NCI-H748 (cell line): ENCODE results near the gene LRRC8E.
A peak's percentile ranks its signal among the peaks of the same experiment; 100 is the strongest.
"Not testable (repeated sequence)": the region's sequence is repeated elsewhere in the genome, so short reads cannot be mapped to it uniquely, and the experiment has no call there.

Experiments used
- DNase-seq: peaks from one replicate; lab custom pipeline; 2025; ENCODE audit not compliant: unreplicated experiment; lab: John Stamatoyannopoulos, UW

LRRC8E gene

DNA sequence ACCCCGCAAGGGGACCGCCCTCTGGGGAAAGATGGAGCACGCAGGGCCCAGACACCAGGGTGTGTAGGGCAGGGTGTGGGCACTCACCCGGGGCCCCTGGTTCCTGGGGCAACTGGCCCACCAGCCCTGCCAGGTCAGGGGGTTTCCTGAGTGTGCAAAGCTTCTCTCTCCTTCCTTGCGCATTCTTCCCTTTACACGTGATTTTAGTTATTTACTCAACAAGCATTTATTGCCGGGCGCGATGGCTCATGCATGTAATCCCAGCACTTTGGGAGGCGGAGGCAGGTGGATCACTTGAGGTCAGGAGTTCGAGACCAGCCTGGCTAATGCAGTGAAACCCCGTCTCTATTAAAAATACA is 34.6 kb upstream of the LRRC8E start:
- DNase-seq: peak; percentile 18

DNA sequence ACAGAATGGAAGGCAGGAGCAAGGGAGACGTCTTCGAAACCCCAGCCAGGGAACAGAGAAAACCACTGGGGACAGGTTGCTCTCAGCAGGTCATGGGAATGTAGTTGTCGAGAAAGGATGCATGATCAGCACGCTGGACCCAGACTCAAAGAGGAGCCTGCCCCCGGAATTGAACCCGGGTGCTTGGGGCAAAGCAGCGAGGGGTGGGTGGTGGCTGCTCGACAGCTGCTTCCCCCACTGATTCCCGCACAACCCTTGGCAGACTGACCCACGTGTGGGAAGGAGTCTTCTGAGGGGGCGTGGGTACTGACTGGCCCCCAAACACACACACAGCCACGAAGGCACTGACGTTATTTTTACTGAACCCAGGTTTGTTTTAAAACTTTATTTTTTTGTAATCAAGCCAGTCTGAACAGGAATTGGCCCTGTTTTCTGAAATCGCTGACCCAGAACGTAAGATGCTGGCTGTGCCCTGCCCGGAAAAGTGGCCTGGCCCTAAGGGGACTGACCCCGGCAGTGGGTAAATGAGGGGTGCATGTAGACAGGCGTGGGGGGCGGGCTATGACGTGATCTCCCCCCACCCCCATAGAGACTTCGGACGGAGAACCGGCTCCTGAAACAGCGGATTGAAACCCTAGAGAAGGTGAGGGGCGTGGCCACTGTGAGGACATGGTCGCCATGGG is 32.7 kb upstream of the LRRC8E start:
- DNase-seq: no peak

DNA sequence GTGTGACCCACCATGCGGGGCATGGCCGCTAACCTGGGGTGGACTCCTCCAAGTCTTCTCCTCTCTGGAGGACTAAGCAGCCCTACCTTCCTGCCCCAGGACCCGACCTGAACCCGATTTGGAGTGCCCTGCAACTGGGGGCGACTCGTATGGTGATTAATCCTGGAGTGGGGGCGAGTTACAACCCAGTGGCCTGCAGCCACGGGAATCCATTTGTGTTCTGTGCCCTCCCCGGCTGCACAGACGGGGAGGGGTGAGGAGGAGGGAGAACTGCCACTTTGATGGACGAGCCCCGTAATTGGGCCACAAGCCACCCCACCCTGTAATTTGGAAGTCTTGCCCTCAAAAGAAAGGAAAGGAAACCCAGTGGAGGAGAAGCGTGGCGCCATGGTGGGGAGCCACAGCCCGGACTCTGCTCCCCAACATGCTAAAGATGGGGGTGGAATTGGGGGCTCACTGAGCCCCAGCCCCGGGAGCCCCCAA is 32.2 kb upstream of the LRRC8E start:
- DNase-seq: no peak

DNA sequence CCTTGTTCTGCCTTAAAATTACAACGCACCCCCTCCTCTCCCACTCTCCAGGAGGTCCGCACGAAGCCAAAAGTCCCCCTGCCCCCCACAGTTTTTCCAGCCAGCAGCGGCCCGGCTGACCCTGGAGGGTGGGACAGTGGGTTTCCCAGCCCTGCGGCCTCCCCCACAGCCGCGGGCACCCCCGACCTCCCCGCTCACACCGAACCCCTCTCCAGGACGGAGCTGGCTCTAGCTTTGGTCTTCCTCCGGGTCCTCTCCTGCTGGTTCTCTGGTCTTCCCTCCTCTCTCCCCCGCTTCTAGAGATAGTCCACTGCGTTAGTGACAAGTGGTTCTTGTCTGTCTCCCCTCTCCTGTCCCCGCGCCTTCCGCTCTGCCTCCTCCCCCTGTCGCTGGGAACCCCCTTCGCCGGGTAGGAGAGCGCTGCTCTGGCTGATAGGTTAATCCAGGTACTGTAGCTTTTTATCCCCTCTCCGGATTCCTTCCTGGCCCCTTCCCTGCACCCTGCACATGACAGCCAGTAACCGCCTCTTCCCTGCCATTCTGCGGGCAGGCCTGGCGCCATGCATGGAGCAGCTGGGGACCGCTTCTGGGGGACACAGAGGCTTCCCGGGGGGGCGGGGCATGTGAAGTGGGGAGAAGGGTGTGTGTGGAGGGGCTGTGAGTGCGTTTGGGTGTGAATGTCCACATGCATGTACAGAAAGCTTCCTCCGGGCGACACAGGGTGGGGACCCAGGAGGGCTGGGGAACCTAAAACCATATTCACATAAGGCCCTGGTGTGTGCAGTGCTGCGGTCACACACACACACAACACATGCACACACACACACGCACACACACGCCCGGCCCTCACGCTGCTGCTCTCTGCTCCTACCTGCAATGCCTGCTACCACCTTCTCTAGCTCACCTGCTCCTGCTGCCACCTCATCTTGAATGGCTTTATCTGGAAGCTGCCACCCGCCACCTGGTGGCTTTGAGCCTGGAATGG is 31.3 kb upstream of the LRRC8E start:
- DNase-seq: no peak

DNA sequence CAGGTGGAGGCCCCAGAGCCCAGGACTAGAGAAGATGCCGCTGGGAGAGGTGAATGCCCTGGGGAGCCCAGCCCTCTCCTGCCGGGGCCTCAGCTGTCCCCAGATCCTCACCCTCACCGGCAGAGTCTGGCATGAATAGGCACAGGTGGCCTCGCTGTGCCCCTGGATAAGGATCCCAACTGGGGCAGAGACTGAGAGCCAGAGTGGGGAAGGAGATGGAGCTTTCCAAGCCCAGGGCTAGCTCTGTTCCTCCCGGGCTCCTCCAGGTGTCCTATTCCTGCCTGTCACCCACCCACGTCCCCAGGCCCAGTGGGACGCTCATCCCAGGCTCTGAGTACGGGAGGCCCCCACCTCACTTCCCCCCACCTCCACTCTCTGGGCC is 30.6 kb upstream of the LRRC8E start:
- DNase-seq: no peak

DNA sequence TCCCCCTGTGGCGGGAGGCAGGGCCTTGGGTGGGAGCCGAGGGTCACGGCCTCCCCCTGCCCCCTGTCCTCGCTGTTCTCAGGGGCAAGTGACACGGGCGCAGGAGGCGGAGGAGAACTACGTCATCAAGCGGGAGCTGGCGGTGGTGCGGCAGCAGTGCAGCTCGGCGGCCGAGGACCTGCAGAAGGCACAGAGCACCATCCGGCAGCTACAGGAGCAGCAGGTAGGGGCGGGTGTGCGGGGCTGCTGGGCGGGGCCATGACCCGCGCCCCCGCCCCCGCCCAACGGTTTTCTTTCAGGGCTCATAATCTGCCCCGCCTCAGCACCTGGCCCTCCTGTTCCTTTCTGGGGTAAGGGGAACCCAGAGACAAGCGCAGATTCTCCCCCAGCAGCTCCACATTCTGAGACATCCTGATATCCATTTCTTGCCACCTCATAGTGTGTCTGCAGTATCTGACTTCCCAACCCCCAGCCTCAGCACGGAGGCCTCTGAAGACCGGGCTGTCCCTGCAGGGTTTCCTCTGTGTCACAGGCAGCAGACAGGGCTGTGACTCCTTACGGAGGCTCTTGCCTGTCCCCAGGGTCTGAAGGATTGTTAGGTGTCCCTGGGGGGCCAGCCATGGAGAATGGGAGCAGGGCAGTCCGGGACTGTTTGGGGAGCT is 30.1 kb upstream of the LRRC8E start:
- no peak for DNase-seq

DNA sequence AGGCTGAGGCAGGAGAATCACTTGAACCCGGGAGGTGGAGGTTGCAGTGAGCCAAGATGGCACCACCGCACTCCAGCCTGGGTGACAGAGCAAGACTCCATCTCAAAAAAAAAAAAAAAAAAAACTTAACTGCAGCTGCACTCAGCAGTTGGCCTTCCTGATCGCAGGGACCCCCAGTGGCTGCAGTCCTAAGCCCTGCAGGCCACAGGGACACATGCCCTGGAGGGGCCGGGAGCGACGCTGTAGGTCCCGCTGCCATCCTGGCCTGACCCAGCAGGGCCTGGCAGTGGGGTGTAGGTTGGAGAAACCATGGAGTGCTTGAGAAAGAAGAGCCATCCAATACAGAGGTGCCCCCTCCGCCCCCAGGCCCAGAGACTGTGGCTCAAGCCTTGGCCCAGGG is 29.2 kb upstream of the LRRC8E start:
- not testable (repeated sequence) for DNase-seq

DNA sequence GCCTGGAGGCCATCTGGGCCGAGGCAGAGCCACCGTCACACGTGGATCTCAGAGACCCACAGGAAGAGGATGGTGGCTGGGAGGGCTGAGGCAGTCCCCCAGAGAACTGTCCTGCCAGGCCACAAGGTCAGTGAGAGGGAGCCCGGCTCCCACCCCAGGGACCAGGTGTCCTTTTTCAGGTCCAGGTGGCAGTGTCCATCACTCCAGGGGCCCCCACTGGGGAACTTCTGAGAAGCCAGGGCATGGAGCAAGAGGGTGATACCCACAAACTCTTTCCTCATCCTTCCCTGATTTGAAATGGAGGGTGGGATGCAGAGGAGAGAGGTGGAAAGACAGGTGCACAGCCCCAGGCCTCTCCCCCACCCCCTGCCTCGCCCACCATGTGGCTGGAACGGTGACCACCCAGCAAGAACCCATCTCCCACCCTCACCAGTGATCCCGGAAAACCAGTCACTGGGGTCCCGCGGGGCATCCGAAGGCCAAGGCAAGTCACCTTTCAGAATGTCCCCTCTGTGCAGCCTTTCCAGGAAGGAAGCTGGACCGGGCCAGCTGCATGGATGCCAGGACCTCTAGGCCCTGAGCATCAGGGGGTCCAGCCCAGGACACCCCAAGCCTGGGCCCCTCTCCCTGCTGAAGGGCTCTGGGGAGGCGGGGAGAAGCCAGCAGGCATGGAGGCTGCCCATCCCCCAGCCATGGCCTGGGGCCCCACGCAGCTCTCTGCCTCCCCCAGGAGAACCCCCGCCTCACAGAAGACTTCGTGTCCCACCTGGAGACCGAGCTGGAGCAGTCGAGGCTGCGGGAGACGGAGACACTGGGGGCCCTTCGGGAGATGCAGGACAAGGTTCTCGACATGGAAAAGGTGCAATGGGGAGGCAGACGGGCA is 28.2 kb upstream of the LRRC8E start:
- DNase-seq: no peak

DNA sequence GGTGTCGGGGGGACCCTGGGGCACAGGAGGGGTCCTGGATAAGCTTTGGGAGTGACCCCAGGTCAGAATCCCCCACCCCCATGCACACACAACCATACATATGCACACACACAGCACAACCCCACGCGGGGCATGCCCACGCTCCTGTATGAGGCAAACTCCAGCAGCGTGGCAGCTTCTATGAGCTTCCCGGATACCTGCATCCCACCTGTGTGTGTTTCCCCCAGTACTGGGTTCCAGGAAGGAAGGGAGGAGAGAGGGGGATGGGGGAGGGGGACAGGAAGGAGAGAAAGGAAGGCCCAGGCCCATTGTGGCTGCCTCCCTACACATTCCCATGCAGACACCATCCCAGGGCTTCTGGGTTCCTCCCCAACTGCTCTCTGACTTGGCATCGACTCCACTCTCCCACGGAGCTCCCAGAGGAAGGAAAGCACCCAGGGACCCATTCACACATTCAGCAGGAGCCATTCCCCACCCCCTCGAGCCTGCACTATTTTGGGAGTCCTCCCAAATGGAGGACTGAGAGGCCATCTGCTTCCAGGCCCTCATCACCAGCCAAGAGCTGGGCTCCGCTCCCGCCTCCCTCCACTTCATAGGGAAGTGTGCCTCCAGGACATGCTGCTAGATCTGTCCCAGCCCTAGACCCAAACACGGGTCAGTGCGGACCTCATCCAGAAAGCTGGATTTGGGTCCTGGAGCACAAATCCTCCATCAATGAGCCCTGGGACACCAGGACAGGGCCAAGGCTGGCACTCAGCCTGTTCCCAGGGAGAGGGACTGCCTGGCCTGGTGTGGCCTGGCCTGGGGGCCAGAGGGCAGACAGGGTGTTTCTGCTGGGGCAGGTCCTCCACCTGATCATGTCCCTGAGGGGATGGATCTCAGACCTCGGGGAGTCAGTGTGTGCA is 27.3 kb upstream of the LRRC8E start:
- no peak for DNase-seq

DNA sequence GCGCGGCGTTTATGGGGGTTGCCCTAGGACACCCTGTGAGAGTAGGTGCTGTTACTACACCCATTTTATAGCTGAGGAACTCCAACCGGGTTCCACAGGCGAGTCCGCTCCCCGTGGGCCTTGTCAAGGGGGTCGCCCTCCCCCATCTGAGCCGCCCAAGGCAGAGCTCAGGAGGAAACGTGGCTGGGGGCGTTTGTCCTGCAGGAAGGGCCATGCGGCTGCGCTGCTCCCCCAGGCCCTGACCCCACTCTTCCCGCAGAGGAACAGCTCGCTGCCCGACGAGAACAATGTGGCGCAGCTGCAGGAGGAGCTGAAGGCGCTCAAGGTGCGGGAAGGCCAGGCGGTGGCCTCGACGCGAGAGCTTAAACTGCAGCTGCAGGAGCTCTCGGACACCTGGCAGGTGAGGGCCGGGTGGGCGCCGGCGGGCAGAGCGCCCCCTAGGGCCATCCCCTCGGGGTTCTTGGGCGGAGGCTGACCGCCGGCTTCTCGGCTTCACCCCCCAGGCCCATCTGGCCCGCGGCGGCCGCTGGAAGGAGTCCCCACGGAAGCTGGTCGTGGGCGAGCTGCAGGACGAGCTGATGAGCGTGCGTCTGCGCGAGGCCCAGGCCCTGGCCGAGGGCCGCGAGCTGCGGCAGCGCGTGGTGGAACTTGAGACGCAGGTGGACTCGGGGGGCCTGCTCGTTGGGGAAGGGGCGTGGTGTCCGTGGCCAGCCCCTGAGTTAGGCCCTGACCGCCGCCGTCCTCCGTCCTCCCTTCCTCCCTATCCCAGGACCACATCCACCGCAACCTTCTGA is 26.5 kb upstream of the LRRC8E start:
- no peak for DNase-seq

DNA sequence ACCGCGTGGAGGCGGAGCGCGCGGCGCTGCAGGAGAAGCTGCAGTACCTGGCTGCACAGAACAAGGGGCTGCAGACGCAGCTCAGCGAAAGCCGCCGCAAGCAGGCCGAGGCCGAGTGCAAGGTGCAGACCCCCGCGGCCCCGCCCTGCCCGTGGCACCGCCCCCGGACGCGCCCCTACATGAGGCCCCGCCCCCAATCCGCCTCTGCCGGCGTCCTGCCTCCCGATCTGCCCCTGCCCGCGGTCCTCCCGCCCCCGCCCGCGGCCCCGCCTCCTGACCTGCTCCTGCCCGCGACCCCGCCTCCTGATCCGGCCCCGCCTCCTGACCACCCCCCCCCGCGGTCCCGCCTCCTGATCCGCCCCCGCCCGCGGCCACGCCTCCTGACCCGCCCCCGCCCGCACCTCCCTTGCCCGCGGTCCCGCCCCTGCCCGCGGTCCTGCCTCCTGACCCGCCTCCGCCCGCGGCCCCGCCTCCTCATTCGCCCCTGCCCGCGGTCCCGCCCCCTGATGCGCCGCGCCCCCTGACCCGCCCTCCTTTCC is 25.8 kb upstream of the LRRC8E start:
- no peak for DNase-seq

DNA sequence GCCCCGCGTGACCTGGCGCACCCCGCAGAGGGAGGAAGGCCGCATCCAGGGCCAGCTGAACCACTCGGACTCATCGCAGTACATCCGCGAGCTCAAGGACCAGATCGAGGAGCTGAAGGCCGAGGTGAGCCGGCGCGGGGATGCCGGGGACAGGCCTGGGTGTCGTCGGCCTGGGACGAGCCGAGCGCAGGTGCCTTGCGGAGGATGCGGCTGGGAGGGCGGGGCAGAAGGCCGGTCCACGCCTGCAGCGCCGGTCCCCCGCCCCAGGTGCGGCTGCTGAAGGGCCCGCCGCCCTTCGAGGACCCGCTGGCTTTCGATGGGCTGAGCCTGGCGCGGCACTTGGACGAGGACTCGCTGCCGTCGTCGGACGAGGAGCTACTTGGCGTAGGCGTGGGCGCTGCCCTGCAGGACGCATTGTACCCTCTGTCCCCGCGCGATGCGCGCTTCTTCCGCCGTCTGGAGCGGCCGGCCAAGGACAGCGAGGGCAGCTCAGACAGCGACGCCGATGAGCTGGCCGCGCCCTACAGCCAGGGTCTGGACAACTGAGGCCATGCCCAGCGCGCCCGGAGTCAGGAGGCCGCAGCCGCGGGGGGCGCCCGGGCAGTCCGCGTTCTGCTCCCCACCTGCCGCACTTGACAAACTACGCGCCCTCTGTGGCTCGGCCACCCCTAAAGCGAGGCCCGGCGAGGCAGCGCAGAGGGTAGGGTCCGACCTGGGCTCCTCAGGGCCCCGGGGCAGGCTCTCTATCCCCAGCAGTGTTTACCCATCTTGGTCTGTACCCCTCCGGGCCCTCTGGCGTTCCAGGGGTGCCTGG is 24.9 kb upstream of the LRRC8E start:
- DNase-seq: no peak

DNA sequence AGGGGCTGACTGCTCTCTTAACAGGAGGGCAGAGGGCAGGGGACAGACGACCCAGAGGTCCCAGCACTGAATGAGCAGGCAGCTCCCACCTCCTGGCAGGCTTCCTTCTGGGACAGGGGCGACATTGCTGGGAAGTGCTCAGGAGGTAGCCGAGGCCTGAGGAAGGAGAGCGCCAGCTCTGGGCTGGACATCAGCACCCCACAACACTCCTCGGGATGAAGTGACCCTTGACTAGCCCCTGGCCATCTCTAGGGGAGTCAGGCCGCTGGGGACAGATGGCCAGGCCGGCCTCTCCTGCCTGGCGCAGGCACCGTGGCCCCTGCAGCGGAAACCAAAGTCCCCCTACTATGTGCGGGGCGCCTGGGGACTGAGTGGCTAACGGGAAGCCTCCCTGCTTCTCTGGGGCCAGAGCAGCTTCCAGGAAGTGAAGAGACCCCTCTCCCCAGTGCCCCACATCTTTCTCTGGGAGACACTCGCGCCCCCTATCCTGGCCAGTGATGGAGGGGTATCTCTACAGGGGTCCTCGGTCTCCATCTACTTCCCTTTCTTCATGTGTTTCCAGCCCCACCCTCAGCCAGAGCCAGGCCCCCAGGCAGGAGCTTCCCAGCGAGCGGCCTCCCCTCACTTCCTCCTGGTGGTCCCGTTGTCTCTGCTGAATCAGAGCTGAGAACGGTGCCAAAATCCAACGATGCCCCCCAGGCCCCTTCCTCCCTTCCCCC is 24.2 kb upstream of the LRRC8E start:
- no peak for DNase-seq

DNA sequence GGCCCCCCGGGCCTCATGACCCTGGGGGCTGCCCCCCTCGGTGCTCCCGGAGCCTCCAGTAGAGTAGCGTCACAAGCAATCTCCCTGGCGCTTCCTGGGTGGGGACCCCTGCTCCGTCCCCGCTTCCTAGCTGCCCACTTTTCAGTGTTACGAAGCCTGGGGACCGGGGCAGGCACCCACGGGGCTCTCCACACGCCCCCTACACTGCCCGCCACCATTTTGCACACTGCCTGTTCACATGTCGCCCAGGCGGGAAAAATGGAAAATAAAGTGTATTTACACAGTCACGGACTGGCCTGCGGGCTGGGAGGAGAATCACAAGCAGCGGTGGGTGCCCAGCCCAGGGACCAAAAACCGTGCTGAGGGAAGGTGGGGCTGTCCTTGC is 23.6 kb upstream of the LRRC8E start:
- peak; percentile 22 for DNase-seq

DNA sequence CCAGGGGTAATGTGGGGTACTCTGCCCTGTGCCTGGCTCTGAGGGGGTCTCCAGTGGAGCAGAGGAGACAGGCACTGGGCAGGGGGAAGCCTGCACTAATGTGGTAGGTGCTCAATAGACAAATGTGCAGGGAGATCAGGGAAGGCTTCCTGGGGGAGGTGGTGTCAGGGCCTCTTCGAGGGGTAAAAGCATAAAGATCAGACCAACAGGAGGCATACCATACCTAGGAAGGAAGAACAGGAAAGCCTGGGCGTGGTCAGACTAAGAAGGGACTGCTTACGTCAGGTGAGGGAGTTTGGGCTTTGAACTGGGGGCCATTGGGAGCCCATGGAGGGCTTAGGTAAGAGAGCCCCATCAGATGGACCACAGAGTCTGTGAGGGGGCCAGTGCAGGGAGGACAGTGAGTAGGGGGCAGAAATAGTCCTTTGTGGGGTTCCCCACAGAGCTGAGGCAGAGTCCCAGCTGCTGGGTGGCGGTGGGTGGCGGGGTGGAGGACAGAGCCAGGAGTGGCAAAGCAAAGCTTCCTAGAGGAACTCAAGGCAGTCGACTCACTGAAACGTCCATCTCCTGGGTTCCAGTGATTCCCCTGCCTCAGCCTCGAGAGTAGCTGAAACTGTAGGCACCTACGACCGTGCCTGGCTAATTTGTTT is 22.9 kb upstream of the LRRC8E start:
- DNase-seq: no peak

DNA sequence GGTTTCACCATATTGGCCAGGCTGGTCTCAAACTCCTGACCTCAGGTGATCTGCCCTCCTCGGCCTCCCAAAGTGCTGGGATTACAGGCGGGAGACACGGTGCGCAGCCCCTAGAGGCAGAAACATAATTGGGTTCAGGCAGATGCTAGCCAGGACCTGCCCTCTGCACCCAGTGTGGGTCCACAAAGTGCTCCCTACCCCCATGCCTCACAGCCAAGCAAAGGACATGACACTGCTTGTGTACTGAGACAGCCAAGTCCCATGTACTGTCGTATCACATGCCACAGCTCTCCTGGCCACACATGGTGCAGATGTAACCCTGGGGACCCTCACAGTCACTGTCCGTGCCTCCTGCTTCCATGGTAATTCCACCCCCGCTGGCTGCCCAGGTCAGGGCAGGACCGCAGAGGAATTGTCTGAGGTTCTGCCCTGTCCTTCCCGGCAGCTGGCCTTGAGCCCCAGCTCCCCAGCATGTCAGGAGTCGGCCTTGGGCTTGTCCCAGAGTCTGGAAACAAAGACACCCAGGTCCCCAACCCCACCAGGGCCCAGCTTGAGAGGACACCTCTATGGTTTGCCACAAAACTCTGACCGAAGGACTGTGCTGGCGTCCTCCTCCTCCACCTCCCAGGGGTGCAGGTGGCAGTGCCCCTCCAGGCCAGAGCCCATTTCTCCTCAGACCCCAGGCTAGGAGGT is 21.8 kb upstream of the LRRC8E start:
- no peak for DNase-seq
